Activated CD4-positive, alpha-beta T cell treated with anti-CD3 and anti-CD28 coated beads, Interleukin-2, amount 50 U/mL, for 4 hours (primary cell): ENCODE data around the gene KCMF1.
"Not testable (repeated sequence)": the region's sequence is repeated elsewhere in the genome, so short reads cannot be mapped to it uniquely, and the experiment has no call there.

Experiments
- DNase-seq, 2 experiments: peaks; one replicate each; pipeline ENCODE4 v3.0.0-alpha.2; 2020

Gene KCMF1

DNA sequence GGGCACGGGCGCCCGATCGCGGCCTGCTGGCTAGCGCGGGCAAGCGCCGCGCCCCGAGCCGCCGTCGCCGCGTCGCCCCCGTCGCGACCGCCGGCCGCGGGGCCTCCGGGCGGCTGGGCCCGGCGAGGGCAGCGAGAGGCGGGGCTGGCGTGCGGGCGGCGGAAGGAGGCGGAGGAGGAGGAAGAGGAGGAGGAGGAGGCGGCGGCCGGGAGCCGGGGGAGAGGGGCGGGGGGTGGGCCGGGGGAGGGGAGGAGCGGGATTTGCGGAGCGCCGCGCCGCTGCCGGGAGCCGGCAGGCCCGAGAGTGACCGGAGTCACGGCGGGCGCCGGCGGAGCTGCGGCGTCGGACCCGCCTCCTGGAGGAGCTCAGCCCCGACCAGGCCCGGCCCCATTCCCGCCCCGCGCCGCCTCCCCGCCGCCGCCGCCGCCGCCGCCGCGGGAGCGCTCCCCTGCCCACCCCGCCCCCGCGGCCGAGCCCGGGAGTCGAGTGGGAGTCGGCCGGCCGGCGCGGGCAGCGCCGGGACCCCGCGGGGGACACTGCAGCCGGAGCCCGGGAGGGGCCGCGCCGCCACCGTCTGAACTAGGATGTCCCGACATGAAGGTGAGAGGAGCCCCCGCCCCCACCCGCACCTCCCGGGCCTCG, at the start of gene KCMF1:
KCMF1 (plus strand) TSS at position 294 of the 642 bp plus-strand sequence; CDS start at position 585, 291 bp downstream.
- DNase-seq, result peak; percentile 66 to 69

DNA sequence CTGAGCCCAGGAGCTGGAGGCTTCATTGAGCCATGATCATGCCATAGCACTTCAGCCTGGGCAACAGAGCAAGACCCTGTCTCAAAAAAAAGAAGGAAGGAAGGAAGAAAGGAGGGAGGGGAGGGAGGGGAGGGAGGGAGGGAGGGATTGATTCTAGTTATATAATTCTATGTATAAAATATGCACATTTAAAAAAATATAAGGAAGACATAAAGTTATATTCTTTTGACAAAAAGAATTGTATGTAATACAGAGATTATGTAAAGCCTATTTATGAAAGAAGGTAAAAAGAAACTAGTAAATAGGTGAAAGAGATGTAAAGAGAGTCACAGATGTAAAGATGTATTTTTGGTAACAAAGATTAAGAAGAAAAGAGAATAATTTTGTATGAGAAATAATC, 48.0 kb upstream of the KCMF1 start:
- no peak for DNase-seq

DNA sequence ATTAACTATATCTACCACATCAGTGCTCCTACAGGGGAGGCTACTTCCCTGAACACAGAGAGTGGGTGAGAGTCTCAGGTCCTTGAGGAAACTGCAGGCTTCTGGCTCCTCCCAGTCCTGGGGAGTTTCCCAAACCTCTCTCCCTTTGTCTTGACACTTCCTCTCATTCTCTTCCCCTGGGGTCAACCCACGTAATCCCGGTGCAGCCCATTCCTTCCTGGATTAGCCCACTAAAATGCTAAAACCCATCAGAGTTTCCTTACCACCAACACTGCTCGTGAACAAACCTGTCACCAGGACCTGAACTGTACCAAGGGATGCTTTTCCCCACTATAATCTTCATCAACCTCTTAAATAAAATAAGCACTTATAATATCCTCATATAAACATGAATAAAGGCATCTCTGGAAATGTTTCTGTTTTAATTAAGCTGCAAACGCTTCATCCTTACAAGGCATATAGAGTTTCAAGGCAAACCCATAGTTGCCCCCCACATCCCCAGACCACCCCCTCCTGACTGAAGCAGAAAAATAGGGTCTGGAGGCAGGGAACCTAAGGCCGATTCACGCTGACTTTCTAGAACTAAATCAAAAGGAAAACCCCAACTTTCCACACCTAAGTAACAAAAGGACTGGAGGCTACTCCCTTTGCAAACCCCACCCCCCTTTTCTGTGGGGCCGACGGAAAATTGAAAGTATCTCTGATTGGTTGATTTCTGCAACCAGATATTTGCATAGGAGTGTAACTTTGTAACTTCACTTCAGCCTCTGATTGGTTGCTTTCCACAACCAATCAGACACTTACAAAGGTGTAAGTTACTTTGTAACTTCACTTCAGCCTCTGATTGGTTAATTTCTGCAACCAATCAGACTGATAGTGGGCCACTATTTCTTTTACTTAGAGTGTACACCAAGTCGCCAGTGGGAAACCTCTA, 46.5 kb upstream of the KCMF1 start:
- DNase-seq, result peak in 1 of 2 experiments; percentile 46

DNA sequence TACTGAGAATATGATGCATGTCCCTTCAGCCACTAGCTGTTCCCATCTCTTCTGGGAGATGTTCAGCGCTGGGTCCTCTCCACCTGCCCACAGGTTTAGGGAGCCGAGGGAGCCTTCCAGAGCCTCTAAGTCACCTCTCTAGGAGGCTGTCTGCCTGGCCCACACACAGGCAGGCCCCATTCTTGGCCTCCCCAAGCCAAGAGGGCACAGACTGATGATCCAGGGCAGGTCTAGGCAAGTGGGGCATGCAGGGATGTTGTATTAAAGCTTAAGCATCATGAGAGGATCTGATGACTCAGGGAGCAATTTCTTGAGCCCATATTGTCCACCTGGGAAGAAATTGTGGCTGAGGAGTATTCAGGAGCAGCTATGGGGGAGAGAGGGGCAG, 45.6 kb upstream of the KCMF1 start:
- no peak for DNase-seq

DNA sequence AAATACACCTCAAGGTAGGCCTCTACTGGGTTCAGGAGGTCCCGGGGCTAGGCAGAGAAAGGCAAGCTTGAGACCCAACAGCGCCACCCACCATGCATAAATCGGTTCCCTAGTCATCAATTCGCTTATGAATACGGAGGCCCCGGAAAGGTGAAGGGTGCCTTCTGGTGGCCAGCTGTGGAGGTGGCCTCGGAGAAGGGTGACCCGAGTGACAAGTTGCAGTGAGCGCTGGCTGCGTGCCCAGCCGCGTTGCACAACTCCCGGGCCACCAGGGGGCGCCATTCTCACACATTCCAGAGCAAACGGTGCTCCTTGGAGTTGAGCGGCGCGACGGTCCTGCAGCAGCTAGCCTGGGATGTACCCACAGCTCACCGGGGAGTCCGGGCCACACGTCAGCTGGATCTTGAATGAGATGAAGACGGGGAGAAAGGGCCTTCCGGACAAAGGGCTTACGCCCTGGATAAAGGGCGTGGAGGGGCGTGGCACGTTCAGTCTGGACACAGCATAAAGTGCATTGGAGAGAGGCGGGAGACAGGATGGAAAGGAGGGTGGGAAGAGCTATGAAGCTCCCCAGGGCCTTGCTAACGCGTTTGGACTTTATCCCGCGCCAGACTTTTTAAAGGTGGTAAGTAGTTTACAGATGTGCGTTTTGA, 45.1 kb upstream of the KCMF1 start:
- DNase-seq, result peak; percentile 98 to 99

DNA sequence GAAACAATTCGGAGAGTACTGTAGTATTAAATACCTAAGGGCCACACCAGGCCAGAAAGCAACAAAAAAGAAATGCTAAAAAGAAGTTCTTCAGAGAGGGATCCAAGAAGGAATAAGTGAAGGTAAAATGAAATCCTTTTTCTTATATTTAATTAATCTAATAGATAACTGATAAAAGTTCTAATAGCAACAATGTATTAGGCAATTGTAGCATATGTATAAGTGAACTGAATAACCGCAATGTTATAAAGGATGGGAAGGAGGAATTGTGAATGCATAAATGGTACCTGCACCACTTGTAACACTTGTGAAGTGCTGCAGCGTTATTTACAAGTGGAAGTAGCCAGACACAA, 43.7 kb upstream of the KCMF1 start:
- no peak for DNase-seq

DNA sequence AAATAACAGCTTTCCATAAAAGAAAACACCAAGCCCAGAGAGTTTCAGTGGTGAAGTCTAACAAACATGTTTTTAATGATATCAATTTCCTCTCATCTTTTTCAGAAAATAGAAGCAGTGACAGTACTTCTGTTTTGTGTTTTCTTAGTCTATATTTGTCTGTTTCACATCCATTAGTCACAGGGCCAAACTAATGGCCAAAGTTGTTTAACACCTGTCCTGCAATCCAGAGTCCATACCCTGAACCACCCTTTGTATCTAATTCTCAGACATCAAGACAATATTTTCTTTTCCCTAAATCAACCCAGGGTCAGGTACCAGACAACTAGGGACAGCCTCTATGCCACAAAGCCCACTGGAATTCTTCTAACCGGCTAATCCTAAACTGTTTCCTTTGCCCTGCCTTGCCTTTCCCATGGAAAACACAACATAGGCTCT, 39.6 kb upstream of the KCMF1 start:
- no peak for DNase-seq

DNA sequence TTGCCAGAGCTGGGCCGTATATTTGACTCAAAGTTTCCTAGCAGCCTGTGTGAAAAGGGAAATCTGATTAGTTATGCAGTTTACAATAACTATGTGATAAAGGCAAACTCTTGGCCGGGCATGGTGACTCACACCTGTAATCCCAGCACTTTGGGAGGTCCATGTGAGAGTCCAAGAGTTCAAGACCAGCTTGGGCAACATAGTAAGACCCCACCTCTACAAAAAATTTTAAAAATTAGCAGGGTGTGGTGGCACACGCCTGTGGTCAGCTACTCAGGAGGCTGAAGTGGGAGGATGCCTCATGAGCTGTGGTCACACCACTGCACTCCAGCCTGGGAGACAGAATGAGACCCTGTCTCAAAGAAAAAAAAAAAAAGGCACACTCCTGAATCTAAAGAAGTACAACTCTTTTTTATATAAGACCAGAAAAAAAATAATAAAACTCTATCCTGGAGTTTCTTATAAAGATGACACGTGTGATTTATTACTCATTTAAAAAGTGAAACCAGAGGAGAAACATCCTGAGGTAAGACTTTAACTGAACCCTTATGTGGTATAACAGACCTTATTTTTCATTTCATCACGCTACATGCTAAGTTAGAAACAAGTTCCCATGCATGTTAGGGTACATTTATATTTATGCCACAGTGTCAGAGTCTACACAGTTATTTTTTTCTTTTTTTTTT, 32.6 kb upstream of the KCMF1 start:
- peak; percentile 49 to 58 for DNase-seq

DNA sequence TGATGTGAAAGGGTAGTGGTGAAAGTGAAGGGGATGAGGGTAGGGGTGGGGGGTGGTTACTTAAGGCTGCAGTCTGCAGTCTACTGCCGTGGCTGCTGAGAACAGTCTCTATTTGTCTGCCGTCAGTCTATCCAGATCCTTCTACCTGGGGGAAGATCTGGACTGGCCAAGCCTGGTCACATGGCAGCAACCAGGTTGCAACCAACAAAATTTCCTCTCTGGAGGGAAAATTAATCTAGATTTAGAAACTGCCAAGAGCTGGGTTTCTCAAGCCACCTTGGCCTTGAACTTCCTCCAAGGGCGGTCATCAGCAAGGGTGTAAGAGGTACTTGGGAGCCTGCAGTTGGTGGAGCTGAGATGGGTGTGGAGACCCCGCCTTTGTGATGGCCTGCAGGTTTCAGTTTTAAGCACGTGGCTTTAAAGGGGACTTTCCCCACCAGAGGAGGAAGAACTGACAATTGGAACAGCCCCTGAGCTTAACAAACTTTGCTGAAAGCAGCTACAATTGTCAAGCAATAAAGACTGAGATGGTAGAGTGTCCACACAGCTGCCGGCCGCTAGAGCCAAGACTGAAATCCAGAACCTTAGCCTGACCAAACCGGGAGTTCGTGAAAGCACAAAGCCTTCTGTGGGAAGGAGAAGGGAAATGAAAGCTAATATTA, 31.4 kb upstream of the KCMF1 start:
- DNase-seq, result peak; percentile 63 to 66

DNA sequence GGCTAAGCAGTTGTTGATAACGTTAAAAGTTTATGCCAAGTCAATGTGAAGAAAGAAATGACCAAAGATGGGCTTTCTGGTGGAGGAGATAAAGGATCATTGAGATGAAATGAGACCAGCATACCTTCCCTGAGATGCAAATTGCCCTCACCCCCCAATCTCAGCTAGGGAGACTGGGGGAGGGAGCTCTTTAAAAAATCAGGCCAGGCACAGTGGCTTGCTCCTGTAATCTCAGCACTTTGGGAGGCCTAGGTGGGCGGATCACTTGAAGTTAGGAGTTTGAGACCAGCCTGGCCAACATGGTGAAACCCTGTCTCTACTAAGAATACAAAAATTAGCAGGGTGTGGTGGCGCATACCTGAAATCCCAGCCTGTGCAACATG, 30.9 kb upstream of the KCMF1 start:
- DNase-seq, result no peak

DNA sequence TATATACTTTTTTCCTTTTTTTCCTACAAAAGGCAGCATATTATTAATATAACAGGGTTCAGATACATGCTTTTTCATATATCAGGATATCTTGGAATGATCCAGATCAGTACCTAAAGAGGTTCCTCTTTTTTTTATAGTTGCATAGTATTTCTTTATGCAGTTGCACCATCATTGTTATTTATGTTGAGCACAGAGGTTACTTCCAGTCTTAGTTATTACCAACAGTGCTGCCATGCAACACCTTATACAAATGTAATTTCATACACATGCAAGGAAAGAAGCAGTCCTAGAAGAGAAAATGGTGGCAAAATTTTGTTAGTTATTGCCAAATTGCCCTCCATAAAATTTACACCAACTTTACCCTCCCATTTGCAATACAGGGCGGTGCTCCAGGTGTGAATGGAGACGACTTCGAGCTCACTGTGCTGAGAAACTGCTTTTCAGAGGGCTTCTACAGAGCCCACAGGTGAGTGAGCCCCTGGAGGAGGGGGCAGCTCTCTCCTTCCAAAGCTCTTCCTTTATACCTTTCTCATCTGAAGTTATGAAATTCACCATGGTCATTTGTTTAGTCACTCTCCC, 30.0 kb upstream of the KCMF1 start:
- no peak for DNase-seq

DNA sequence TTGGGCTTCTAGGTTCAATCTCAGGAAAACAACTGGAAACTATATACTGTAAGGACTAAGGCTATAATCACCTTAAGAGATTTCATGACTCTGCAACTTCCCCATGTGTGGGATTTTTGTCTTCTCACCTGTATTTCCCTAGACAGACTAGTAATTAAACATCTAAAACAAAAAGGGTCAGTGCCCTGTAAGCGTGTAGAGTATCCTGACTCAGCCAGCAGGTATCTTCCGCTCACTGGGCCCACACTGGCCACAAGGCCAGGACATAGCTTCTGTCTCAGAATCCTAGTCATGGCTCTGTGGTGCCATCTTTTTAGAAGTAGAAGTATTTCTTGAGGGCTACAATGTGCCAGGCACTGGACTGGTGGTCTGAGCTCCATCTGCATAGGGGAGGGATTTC, 28.8 kb upstream of the KCMF1 start:
- DNase-seq, result no peak

DNA sequence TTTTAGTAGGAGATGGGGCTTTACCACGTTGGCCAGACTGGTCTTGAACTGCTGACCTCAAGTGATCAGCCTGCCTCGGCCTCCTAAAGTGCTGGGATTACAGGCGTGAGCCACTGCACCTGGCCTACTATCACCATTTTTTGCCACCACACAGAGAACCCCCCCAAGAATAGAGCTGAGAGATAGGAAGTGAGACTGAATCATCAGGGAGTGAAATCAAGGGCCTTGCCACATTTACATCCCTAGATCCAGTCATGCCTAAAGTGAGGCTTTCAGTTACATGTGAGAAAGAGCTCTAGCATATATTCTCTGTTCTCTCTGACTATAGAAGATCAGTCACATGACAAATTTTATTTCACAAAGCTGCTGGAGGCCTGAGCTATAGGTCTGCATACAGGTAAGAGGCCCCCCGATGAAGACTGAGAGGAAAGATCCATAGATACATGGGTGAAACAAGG, 28.0 kb upstream of the KCMF1 start:
- no peak for DNase-seq

DNA sequence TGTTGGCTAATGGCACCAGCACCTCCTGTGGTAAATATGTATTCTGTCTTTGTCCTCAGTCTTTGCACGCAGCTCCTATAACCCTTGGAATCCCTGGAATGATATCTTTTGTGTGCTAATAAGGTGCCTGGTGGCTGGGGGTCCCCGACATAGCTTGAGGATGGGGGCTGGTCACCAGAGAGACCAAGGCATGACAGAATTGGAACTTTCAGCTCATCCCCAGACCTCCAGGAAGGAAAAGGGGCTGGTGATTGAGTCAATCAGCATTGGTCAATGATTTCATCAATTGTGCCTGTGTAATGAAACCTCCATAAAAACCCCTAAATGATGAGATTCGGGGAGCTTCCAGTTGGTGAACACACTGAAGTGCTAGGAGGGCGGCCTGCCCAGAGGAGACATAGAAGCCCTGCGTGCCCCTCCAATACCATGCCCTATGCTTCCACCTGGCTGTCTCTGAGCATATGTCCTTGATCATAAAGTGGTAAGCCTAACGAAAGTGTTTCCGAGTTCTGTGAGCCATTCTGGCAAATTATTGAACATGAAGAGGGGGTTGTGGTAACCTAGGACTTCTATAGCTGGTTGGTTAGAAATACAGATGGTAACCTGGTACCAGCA, 26.6 kb upstream of the KCMF1 start:
- no peak for DNase-seq

DNA sequence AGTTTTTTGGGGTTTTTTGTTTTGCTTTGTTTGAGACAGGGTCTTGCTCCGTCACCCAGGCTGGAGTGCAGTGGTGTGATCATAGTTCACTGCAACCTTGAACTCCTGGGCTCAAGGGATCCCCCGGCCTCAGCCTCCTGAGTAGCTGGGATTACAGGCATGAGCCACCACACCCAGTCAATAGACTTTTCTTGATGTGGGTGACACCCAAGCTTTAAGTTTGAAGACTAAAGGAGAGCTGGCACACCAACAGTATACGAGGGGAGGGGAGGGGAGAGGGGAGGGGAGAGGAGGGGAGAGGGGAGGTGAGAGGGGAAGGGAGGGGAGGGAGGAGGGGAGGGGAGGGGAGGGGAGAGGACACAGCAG, 25.1 kb upstream of the KCMF1 start:
- not testable (repeated sequence) for DNase-seq

DNA sequence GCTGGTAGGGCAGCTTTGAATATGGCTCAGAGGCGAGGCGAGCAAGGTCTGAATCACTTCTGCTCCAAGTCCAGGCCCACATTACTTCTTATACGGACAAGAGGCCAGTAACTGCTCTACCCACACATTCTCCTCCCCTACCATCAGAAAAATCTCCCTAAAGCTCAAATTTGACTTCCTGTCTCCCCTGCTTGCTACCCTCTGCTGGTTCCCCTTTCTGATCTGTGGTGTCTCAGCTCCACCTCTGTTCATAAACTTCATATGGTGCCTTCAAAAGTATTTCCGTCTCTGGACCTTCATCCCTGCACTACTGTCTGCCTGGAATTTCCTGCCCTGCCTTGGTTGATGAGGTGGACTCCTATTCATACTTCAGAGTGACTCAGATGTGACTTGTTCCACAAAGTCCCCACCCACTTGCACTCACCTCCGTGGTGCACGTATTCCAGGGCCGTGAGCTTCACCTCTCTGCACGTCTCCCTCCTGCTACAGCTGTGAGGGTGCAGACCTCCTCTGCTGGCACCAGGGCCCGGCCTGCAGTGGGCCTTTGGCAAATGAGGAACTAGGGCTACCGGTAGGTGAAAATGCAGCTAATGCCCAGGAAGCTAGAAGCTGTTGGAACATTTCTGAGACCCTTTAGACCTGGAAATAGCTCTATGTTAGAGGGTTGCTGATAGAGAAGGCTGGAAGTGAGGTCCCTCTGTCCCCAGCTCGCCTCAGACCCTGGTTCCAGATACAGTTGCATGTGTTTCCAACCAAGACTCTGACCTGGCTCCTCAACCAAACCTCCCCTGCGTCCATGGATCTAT, 24.6 kb upstream of the KCMF1 start:
- DNase-seq, result peak; percentile 68 to 73

DNA sequence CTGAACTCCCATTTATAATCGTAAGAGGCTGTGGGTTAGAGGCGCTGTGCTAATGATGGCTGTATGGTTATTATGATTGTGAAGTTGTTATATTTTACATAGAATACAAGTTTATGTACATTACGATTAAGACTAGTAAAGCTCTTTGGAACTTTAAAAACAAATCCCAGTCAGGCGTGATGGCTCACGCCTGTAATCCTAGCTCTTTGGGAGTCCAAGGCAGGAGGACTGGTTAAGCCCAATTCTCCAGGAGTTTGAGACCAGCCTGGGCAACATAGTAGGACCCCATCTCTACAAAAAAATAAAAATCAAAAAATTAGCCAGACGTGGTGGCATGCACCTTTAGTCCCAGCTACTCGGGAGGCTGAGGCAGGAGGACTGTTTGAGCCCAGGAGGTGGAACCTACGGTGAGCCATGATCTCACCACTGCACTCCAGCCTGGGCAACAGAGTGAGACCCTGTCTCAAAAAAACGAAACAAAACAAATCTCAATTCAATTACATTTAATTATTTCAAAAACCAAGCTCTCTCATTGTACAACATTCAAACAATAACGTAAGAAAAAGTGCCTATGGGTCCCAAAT, 23.9 kb upstream of the KCMF1 start:
- DNase-seq, result no peak

DNA sequence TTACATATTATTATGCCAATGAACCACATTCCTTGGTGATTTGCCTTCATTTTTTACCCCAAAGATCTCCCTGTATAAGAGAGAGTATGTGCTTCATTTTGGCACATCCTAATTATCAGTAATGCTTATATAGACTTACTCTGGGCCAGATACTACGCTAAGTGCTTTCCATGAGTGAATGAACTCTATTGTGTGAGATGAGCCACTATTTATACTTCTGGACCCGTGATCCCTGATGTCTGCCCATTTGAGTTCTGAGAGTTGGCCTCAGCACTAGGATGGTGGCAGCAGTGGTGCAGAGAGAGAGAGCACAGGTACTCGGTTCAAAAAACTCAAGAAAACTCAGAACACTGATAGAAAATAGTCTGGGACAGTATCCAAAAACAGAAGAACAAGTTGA, 17.4 kb upstream of the KCMF1 start:
- DNase-seq, result no peak

DNA sequence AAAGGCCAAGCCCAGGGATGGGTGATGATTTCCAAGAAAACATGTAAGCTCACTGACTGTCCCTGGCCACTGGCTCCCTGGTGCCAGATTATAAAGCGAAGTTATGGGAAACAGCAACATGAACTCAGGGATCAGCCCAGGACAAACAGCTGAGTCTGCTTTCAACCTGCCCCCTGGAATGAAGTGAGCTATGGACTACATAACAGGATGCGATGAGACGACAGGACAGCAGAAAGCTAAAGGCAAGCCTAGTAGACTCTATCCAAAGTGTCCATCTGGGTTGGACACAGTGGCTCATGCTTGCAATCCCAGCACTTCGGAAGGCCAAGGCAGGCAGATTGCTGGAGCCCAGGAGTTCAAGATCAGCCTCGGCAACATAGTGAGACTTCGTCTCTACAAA, 16.6 kb upstream of the KCMF1 start:
- DNase-seq, result no peak
